Stimulated activated CD8-positive, alpha-beta memory T cell treated with anti-CD3 and anti-CD28 coated beads, Interleukin-15, amount 100 ng/mL, for 48 hours (primary cell): Measurements from ENCODE around the gene NGDN.

Experiments
- DNase-seq, 2 donors: peaks; one replicate each; pipeline ENCODE4 v3.0.0-alpha.2; 2020; ENCODE audit warnings: low read depth in 2 of 2

Gene NGDN

GRCh38 chr14:23470947-23471346 lies 1.4 kb downstream of the NGDN start:
- no peak for DNase-seq

DNA sequence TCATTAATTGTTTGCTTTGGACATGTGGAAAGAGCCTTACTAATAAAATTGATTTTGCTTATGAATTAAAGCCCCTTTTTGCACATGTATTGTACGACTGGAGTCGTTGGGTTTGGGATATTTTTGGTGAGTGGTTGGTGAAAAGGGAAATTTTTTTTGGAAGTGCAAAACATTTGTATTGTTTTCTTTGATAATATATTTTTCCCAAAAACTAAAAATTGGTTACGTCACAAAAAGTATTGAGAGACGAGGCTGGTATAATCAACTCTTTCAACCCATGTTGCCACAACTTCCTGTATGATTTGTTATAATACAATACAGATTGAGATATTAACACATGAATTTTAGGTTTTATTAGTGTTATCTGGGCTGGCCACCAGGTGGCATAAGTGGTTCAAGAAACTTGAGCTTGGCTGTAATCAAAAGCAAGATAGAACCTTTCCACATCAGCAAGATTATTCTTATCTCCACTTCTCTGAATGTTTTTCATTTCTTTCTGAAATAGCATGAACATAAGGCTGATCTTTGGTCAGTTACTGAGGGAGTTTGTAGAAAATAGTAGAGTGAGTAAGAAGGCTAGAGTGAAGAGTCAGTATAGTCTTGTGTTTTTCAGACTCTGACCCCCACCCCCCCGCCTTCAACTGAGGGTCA lies 8.7 kb downstream of the NGDN start:
- DNase-seq: peak in 1 of 2 donors; percentile 27

GRCh38 chr14:23481362-23481970 lies 12.0 kb downstream of the NGDN start:
- no peak for DNase-seq

- DNase-seq: no peak
These were observed 12.7 kb downstream of the NGDN start for GRCh38 chr14:23481979-23482822.

- DNase-seq: no peak
These were observed 13.3 kb downstream of the NGDN start for GRCh38 chr14:23482823-23483148.

DNA sequence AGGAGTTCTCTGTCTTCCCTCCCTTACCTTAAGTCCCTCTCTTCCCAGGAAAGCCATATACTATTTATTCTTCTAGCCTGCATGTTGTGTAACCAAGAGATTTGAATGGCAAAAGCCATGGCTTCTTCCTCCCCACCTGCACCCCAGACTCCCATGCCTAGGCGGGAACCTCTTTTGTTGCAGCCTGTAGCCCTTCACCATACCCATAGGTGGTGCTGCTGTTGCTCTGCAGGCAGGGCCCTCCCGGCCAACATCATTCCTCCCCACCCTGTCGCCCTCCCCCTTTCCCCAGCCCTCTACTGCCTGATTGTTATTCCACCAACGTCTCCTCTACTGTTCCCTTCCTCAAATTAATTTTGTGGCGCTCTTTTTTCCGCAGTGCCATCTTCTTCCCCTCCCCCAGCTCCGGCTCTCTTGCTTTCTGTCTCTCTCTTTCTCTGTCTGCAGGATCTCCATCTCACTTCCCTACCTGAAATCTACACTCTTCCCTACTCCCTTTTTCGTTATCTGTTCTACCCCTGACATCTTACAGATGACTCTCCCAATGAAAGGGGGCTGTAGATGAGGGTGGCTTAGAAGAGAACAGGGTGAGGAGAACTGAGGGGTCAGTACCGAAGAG lies 13.8 kb downstream of the NGDN start:
- no peak for DNase-seq

- no peak for DNase-seq
These were observed 15.8 kb downstream of the NGDN start for GRCh38 chr14:23485326-23485725.

DNA sequence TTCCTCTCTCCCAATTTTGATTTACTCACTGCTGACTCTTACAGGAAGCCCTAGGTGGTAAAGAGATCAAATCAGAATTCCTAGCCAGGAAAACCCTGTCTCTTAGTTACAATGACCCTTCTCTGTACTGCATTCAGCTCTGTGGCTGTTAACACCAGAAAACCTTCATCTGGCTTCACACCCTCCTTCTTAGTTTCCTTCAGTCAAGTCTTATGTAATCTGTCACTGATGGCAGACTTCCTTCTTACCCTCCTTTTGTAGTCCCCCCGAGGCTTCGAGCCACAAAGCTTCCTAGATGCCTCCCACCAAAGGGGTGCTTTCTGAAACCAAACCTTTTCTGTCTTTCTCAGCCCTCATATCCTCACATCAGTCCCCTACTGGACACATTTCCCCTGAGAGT lies 16.5 kb downstream of the NGDN start:
- no peak for DNase-seq

DNA sequence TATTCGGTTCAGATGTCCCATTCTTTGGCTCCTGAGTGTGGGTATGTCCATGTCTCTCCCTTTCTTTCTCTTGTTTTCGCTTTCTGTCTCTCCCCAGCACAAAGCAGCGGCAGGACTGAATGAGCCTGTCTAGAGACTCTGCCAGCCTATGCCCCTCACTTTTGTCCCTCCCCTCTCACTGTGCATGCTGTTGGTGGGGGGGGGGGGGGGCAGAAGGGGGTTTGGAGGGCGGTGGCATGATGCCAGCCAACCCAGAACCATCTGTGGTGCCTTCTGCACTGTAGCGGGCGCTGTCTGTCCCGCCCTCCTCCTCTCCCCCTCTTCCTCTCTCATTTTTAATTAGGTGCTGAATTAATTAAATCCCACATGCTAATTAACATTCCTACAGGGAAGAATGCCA lies 17.7 kb downstream of the NGDN start:
- no peak for DNase-seq

DNA sequence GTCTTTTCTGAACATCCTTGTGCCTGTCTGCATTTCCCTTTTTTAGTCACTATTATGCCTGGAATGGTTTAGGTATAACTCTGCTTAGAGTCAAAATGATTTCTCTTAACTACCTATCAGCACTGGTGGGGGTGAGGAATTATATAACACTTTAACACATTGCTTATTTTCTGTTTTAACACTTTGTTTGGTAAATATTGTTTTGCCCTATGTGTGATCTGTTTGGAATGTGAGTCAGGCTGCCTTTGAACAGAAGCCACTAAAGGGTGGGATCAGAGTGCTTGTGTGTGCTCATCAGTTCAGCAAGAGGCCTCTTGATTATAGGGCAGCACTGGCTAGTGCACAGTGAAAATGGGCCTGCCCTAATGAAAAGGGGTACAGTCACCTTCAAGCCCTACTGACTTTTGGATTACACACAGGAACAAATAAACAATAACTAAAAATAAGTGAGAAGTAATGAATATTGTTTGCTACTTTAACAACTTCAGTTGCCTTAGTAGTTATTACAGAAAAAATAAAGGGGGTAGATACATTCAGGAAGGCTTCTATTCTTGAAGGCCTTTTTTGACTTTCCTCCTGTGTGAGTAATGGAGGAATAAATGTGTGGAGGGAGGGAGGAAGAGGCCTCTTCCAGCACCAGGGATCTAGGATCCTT lies 23.2 kb downstream of the NGDN start:
- DNase-seq: no peak

GRCh38 chr14:23494223-23494622 lies 24.7 kb downstream of the NGDN start:
- DNase-seq: no peak

- DNase-seq: no peak
These were observed 42.7 kb downstream of the NGDN start for GRCh38 chr14:23512156-23512555.

DNA sequence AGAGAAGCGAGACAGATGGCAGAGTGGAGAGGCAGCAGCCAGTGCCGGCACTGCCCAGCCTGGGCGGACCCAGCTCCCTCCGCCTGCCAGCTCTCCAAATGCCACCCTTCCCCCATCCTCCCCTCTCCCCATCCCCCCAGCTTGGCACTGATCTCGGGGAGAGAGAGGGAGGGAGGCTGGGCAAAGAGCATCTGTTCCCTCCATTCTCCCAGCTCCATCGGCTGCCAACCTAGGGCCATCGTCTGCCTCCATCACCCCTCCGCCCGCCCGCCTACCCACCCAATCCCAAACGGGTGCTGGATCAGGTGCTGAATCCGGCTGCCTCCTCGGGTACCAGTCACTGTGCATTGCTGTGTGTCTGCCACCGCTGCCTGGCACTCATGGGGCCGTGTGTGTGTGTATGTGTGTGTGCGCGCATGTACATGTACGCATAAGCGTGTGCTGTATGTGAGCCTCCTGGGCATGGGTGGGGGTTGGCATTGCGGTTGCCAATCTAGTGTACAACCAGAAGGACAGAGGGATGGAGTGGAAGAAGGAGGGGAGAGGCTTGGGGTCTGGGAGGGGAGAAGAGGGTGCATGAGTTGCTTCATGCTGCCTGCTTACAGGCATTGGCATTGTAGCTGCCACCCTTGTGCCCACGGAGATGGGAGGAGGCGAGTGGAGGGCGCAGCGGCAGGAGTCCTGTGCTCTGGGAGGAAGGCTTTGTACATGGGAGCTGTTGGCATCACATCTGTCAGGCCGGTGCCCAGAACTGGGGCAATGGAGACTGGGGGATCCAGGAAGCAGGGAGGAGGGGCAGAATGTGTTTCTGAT lies 43.7 kb downstream of the NGDN start:
- no peak for DNase-seq

DNA sequence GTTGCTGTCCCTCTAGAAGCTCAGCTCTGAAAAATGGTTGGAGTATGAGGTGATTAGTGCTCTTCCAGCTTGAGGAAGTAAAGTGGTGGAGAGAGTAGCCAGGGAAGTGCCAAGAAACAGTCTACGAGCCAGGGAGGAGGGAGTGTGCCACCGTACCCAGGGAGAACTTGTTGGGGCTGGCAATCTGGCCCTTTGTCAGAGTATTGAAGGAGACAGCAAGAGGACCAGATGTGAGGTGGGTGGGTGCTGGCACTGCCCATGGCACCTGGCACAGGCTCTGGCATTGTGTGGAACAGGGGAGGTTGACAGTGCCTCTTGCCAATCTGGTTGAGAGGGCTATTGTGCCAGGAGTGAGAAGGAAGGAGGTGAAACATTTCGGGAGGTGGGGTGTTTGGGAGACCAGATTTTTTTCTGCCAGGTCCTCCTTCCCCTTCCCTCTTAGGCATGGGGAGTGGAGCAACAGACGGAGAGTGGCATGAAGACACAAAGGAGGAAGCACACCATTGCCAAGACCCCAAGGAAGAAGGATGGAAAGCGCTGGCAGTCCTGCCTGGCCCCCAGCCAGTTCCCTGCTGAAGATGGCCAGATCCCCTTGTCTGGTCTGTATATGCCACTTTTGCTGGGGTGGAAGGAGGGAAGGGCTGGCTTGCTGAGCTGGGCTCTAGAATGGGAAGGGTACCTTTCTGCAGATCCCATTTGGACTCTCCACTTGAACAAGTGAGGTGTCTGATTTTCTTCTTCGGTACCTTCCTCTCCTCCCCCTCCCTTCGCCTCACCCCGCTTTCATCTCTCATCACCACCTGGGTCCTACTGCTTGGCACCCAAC lies 44.5 kb downstream of the NGDN start:
- DNase-seq: no peak

DNA sequence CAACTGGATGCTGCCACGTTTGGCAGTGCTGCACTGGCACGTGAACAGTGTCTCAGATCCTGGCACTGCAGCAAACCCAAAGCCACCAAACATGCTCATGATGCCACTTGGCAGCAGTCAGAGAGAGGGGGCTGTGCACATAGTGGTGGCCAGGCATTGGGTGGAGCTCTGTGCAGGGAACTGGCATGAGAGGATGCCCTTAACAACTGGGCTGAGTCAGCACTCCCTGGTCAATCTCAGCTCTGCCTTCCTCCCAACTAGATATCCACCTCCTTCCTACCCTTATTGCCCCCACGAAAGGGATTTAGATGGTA lies 45.1 kb downstream of the NGDN start:
- no peak for DNase-seq

DNA sequence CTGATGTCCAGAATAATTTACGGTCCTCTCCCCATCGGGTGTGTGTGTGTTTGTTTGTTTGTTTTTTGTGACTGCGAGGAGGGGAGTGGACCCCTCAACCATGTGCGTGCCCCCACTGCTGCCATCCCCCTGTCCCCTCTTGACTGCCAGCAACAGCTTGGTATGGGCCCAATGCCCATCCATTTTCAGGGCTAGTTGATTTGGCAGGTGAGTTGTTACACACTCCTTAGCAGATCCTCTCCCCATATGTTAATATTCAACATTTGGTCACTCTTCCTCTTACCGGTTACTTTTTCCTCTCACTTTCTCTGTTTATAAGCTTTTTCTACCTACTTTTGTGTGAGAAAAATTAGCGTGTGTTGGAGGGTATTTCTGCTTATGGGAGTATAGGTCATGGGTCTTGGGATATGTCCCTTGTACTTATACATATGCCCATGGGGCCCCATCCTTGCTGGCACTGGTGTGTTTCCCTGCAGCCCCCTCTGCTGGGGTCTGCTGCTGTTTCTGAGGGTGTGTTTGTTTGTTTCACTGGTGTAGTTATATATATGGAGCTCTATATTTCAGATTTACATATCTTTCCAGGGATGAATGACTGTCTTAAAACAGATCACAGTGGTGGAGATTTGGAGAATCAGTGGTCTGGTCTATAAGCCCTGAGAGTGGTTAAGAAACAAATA lies 48.3 kb downstream of the NGDN start:
- DNase-seq: no peak

DNA sequence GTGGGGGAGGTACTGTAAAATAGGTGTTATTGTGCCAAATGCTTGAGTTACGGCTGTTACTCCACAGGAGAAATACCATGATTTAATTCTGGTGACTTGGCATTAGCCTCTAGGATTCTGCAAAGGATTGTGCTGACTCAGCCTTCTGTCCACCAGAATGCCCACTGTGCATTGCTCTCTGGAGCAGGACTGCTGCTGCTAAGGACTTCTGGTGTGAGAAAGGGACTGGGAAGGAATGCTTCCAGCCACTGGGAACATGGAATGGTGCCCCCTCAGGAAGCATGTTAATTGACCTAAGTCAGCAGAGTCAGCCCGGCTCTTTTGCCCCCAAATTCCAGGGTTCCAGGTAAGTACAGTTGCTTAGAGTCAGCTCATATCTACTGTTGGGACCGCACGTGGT lies 49.2 kb downstream of the NGDN start:
- no peak for DNase-seq

DNA sequence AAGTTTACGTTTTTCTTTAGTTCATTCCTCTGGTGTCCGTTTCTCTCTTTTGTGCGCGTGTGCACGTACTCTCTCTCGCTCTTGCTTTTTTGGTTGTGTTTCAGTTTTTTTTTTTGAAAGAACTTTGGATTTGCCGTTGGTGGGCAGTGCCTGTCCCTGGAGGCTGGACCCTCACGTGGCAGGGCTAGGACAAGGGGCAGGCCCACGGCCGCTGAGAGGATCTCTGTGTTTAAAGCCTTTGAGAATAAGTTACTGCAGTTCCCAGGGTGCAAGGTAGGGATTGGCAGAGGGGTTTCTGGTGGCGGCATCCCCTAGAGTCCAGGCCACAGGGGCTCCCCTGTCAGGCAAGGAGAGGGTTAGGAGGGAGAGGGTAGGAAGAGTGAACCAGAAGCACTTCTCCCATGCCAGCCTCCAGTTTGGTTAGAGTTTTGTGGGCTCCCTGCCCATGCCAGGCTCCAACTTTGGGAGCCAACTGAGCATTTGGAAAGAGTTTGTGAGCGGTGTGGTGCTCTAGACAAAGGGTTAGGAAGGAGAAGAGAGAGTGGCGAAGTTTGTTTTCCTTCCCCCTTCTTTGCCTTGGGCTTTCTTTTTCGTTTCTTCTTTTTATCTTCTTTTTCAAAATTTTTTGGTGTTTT lies 51.5 kb downstream of the NGDN start:
- DNase-seq: no peak

DNA sequence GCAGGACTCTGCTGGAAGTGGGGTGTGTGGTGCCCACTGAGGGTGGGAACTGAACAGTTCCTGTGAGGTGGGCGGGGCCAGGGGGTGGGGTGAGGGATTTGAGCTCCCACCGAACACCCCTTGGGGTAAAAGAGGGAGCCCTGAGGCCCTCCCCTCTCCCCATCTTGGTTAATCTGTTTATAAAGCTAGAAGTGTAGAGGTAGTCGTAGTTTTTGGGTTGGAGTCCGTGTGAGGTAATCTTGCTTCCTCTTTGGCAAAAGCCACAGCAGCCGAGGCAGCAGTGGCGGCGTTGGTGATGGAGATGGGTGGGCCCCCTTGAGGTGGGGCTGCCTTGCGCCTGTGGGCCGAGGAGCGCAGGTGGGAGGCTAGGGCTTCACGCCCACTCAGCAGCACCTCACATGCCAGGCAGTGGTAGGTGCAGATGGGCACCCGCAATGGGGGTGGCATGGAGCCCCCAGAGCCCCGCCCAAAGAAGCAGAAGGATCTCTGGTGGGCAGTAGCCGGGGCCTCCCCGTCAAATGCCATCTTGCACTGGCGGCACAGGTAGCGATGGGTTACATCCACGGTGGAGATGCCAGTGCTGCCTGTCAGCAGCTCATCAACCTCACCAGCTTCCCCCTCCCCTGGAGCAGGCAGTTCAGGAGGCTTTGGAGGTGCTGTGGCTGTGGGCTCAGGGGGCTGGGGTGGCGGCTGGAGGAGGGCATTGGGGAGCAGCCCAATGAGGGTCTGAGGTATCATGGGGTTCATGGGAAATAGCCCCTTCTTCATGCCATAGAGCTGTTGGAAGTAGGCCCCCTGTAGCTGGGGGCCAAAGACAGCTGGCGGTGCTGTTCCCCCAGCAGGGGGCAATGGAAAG lies 52.5 kb downstream of the NGDN start:
- no peak for DNase-seq
